Stomach (tissue), 9 donors: ENCODE results near the gene TIMM23. TPM values are rescaled to one million over a fixed set of nuclear protein-coding genes. Genes with fewer than 3 reads are reported as not detected.

ENCODE experiments used
- DNase-seq, 2 donors: peaks; one replicate each; pipeline versions ENCODE4 v3.0.0 to v3.0.0-alpha.2; 2013 to 2019
- H3K27ac ChIP-seq, 5 donors: fragments of 200-600 bp in 4 of 5; sonication (generic) in 4 of 5; one replicate each; pipeline ENCODE4 v1.5.1; 2013 to 2019; ENCODE audit warnings: mild to moderate bottlenecking in 1 of 5, moderate library complexity in 1 of 5
- H3K27me3 ChIP-seq, 3 donors: fragments of 200-600 bp; sonication (generic); one replicate each; pipeline ENCODE4 v1.5.1; 2017 to 2019; ENCODE audit warnings: mixed run types in 1 of 3
- H3K36me3 ChIP-seq, 4 donors: fragments of 200-600 bp; sonication (generic); 1 replicate in 3 of 4; 2 replicates in 1 of 4; pipeline ENCODE4 v1.5.1; 2016 to 2019
- H3K4me1 ChIP-seq, 4 donors: fragments of 200-600 bp; sonication (generic); one replicate each; pipeline ENCODE4 v1.5.1; 2016 to 2019
- H3K4me3 ChIP-seq, 4 donors: fragments of 200-600 bp; sonication (generic) in 3 of 4; one replicate each; pipeline ENCODE4 v1.5.1; 2016 to 2019; ENCODE audit warnings: mild to moderate bottlenecking in 1 of 4
- H3K9me3 ChIP-seq, 4 donors: fragments of 200-600 bp; sonication (generic); one replicate each; pipeline ENCODE4 v1.5.1; 2016 to 2019
- CTCF ChIP-seq, 7 experiments: fragments of 450-650 bp in 4 of 7; fragments of 200-600 bp in 3 of 7; sonication (generic) in 3 of 7; IDR thresholded peaks; one replicate each; pipeline ENCODE4 v1.5.1; 2016 to 2019; ENCODE audit warnings: antibody characterized with exemption in 7 of 7, control low read depth in 2 of 7, mild to moderate bottlenecking in 1 of 7
- EP300 ChIP-seq: sonication (generic); formaldehyde crosslinking; IDR thresholded peaks from one replicate; pipeline ENCODE4 v1.6.1; 2017; ENCODE audit warnings: antibody characterized with exemption
- POLR2A ChIP-seq, 4 donors: fragments of 450-650 bp; IDR thresholded peaks; one replicate each; pipeline ENCODE4 v1.6.1; 2016; ENCODE audit warnings: antibody characterized with exemption in 4 of 4, control low read depth in 2 of 4, mild to moderate bottlenecking in 1 of 4, moderate library complexity in 1 of 4
- POLR2AphosphoS5 ChIP-seq, 3 donors: sonication (generic); formaldehyde crosslinking; IDR thresholded peaks; one replicate each; pipeline ENCODE4 v1.6.1; 2016; ENCODE audit warnings: antibody characterized with exemption in 3 of 3
- WGBS, 5 donors: extraction: QIAGEN DNeasy Blood & Tissue Kit in 3 of 5; methylation state at CpG; one replicate each; pipeline versions ENCODE4 v1.1.5 to v1.1.7; 2013 to 2018; 5-methylcytosine and 5-hydroxymethylcytosine counted together
- intact Hi-C: fragments of 100-400 bp; cut with DNase I; formaldehyde crosslinking; loops from one replicate; pipeline ENCODE4 v1.15.1; 2023; ENCODE audit warnings: low total_unique reads
- polyA plus RNA-seq, 3 donors: library from polyadenylated mRNA; stranded (reverse); fragments of 200-250 nt; gene quantifications; one replicate each; pipeline ENCODE4 v1.2.3, GENCODE V29; 2013
- small RNA-seq, 4 donors: library from RNA; depleted of rRNA; stranded (forward); fragments of <200 nt; gene quantifications; one replicate each; pipeline ENCODE3, GENCODE V24; 2016
- total RNA-seq, 5 donors: library from RNA; depleted of rRNA; stranded (reverse); fragments of >200 nt; gene quantifications; one replicate each; pipeline versions ENCODE4 v1.1.0 to v1.2.3, GENCODE V29; 2014 to 2016
- donor health status: healthy with polysubstance abuse.
- donor health status: Bipolar disorder and iron deficiency.
- donor health status: healthy.

Gene TIMM23
- total and polyA plus RNA-seq, 8 donors, result 20.5 to 111 (median 56.8) TPM

- Histone ChIP-seq H3K4me3 (no peak overlapping the region), H3K4me1 (peaks cover 0 to 14% (median 5%) of the 10 kb centered on the region in 4 donors), H3K36me3 (no peaks in the 10 kb centered on the region), H3K27me3 (peaks cover 0 to 9% (median 0%) of the 10 kb centered on the region in 3 donors), H3K9me3 (no peaks in the 10 kb centered on the region), H3K27ac (no peak overlapping the region)
- intact Hi-C loops, result no loop called here
- WGBS, 5 donors, result 28 to 62% (median 53%) methylated on average over 11 of the region's 11 CpGs
- no peak for DNase-seq
- TF ChIP-seq POLR2A (IDR thresholded peaks at IDR 0.05) (no peak), EP300 (no peak), POLR2AphosphoS5 (IDR thresholded peaks at IDR 0.05) (no peak), CTCF (IDR thresholded peaks at IDR 0.05) (no peak)
These were observed 78.8 kb downstream of the TIMM23 start for GRCh38 chr10:46050941-46051623.

- Histone ChIP-seq H3K4me1 (peaks cover 0 to 14% (median 3%) of the 10 kb centered on the region in 4 donors), H3K4me3 (no peak overlapping the region), H3K36me3 (no peaks in the 10 kb centered on the region), H3K27me3 (peaks cover 0 to 9% (median 0%) of the 10 kb centered on the region in 3 donors), H3K9me3 (peaks cover 0 to 2% (median 0%) of the 10 kb centered on the region in 4 donors), H3K27ac (peak overlapping the region in 2 of 5 donors; percentile 20 to 51)
- TF ChIP-seq POLR2AphosphoS5 (IDR thresholded peaks at IDR 0.05), result no peak
- TF ChIP-seq EP300, result no peak
- TF ChIP-seq CTCF (IDR thresholded peaks at IDR 0.05), result no peak
- TF ChIP-seq POLR2A (IDR thresholded peaks at IDR 0.05), result no peak
- 16 to 38% (median 33%) methylated on average over 7 of the region's 7 CpGs for WGBS, 5 donors
- peak in 1 of 2 donors; percentile 62 for DNase-seq
- intact Hi-C loops, result no loop called here
These were observed 79.9 kb downstream of the TIMM23 start for GRCh38 chr10:46052057-46052790.

GRCh38 chr10:46052791-46053375 is 80.6 kb downstream of the TIMM23 start:
- H3K4me1 ChIP-seq, result peaks cover 0 to 14% (median 3%) of the 10 kb centered on the region in 4 donors
- peaks cover 0 to 4% (median 0%) of the 10 kb centered on the region in 3 donors for H3K27me3 ChIP-seq
- WGBS, 5 donors, result 68 to 83% (median 77%) methylated on average over 6 of the region's 6 CpGs
- no peak for DNase-seq
- H3K4me3 ChIP-seq, result no peak overlapping the region
- H3K36me3 ChIP-seq, result no peaks in the 10 kb centered on the region
- peaks cover 0 to 5% (median 0%) of the 10 kb centered on the region in 4 donors for H3K9me3 ChIP-seq
- H3K27ac ChIP-seq, result peak overlapping the region in 2 of 5 donors; percentile 20 to 51
- intact Hi-C loops, result no loop called here
- no peak for TF ChIP-seq EP300
- no peak for TF ChIP-seq CTCF (IDR thresholded peaks at IDR 0.05)
- no peak for TF ChIP-seq POLR2A (IDR thresholded peaks at IDR 0.05)
- TF ChIP-seq POLR2AphosphoS5 (IDR thresholded peaks at IDR 0.05), result no peak

Small RNA genes within 50 kb of the gene (small RNA-seq; reads per million reads assigned to genes)
- 0 reads per million in 4 donors for gene SNORA74C-1

Other genes with a start within 250 kb of the TIMM23 start
- gene WASHC2C, start 245.2 kb upstream of the TIMM23 start, total RNA-seq, result 10 to 100 TPM; 25.0 to 73.9 (median 31.9) TPM
- 10 to 100 TPM in 2 of 3 donors, 1 to 10 TPM in 1; 9.5 to 14.8 (median 13.2) TPM for gene WASHC2C, start 245.2 kb upstream of the TIMM23 start, polyA plus RNA-seq
- 100 to 1,000 TPM in 1 of 5 donors, 10 to 100 TPM in 2, 1 to 10 TPM in 2; 9.4 to 195 (median 44.8) TPM for gene AGAP4, start 125.0 kb upstream of the TIMM23 start, total RNA-seq
- gene AGAP4, start 125.0 kb upstream of the TIMM23 start, polyA plus RNA-seq, result 10 to 100 TPM in 1 of 3 donors, 1 to 10 TPM in 2; 4.0 to 18.2 (median 8.7) TPM
- 100 to 1,000 TPM in 3 of 5 donors, 10 to 100 TPM in 2; 65.8 to 260 (median 111) TPM for gene NCOA4, start 58.1 kb downstream of the TIMM23 start, total RNA-seq
- 10 to 100 TPM; 35.7 to 79.1 (median 56.5) TPM for gene NCOA4, start 58.1 kb downstream of the TIMM23 start, polyA plus RNA-seq
- gene MSMB, start 73.8 kb downstream of the TIMM23 start, total RNA-seq, result 100 to 1,000 TPM in 1 of 5 donors, 10 to 100 TPM in 1, not detected in 3; 41.6 to 130 TPM
- gene MSMB, start 73.8 kb downstream of the TIMM23 start, polyA plus RNA-seq, result 10 to 100 TPM in 2 of 3 donors, not detected in 1; 19.0 to 65.5 TPM